Hepatocyte (in vitro differentiated cells): ENCODE measurements around the gene TRIM14. TPM values are rescaled to one million over a fixed set of nuclear protein-coding genes. Genes with fewer than 3 reads are reported as not detected.
"Not testable (repeated sequence)": the region's sequence is repeated elsewhere in the genome, so short reads cannot be mapped to it uniquely, and the experiment has no call there.

Experiments
- DNase-seq: peaks from one replicate; pipeline ENCODE4 v3.0.0-alpha.2; 2016; ENCODE audit warnings: low spot score
- H2AFZ ChIP-seq: fragments of 200-600 bp; sonication (generic); 2 replicates; pipeline ENCODE4 v1.6.0; 2016; ENCODE audit warnings: antibody characterized with exemption, mild to moderate bottlenecking
- H3K27ac ChIP-seq: fragments of 200-600 bp; sonication (generic); 2 replicates; pipeline ENCODE4 v1.5.1; 2016; ENCODE audit warnings: mild to moderate bottlenecking
- H3K27me3 ChIP-seq: fragments of 200-600 bp; sonication (generic); 2 replicates; pipeline ENCODE4 v1.6.1; 2016
- H3K36me3 ChIP-seq: fragments of 200-600 bp; sonication (generic); replicated peaks from 2 replicates; pipeline ENCODE4 v1.5.1; 2016; ENCODE audit warnings: low read depth; ENCODE audit not compliant: insufficient read depth
- H3K4me1 ChIP-seq: fragments of 200-600 bp; sonication (generic); 2 replicates; pipeline ENCODE4 v1.5.1; 2016; ENCODE audit warnings: mild to moderate bottlenecking, moderate library complexity; ENCODE audit not compliant: insufficient read depth
- H3K4me2 ChIP-seq: fragments of 200-600 bp; sonication (generic); 2 replicates; pipeline ENCODE4 v1.6.0; 2016
- H3K4me3 ChIP-seq: fragments of 200-600 bp; sonication (generic); 2 replicates; pipeline ENCODE4 v1.5.1; 2016; ENCODE audit warnings: mild to moderate bottlenecking
- H3K79me2 ChIP-seq: fragments of 200-600 bp; sonication (generic); 2 replicates; pipeline ENCODE4 v1.6.0; 2017; ENCODE audit warnings: mild to moderate bottlenecking
- H3K9me2 ChIP-seq: fragments of 200-600 bp; sonication (generic); replicated peaks from 2 replicates; pipeline ENCODE4 v1.6.0; 2017; ENCODE audit warnings: mild to moderate bottlenecking; ENCODE audit not compliant: insufficient read depth
- H3K9me3 ChIP-seq: fragments of 200-600 bp; sonication (generic); 2 replicates; pipeline ENCODE4 v1.5.1; 2016; ENCODE audit warnings: low read depth, mild to moderate bottlenecking
- H4K20me1 ChIP-seq: fragments of 200-600 bp; sonication (generic); 2 replicates; pipeline ENCODE4 v1.6.0; 2016; ENCODE audit warnings: mild to moderate bottlenecking; ENCODE audit not compliant: insufficient read depth, poor library complexity, severe bottlenecking
- EZH2 ChIP-seq: fragments of 200-600 bp; sonication (generic); IDR thresholded peaks from 2 replicates; pipeline ENCODE4 v1.6.1; 2016; ENCODE audit warnings: antibody characterized with exemption, mild to moderate bottlenecking, borderline replicate concordance
- EZH2phosphoT487 ChIP-seq: fragments of 200-600 bp; sonication (generic); IDR thresholded peaks from one replicate; pipeline ENCODE4 v1.6.1; 2018; ENCODE audit warnings: antibody characterized with exemption, mild to moderate bottlenecking, low read depth, moderate library complexity; ENCODE audit not compliant: unreplicated experiment, severe bottlenecking
- WGBS: methylation state at CpG from one replicate; pipeline ENCODE4 v1.1.6; 2016; ENCODE audit warnings: low lambda C conversion rate; ENCODE audit errors: missing lambda C conversion rate; 5-methylcytosine and 5-hydroxymethylcytosine counted together
- polyA plus RNA-seq: library from polyadenylated mRNA; unstranded; fragments of >200 nt; fragmentation: Nextera tagmentation; extraction: Ambion mirVana; gene quantifications from 2 replicates; pipeline ENCODE4 v1.2.1, GENCODE V29; 2016
- small RNA-seq: library from RNA; depleted of rRNA; stranded (forward); fragments of <200 nt; gene quantifications from one replicate; pipeline ENCODE3, GENCODE V24; 2014
- total RNA-seq: library from RNA; depleted of rRNA; stranded (reverse); fragments of >200 nt; gene quantifications from 2 replicates; pipeline ENCODE4 v1.2.3, GENCODE V29; 2014
- TF ChIP-seq, protein P1 (sequence below): fragments of 200-600 bp; sonication (generic); IDR thresholded peaks from 2 replicates; pipeline ENCODE4 v1.5.1; 2016; ENCODE audit warnings: antibody characterized with exemption, mild to moderate bottlenecking; ENCODE audit not compliant: poor library complexity

Gene TRIM14
- total and polyA plus RNA-seq, 2 experiments from 2014 or later: 8.1 to 10.0 TPM

- no peaks in the 10 kb centered on the region for H3K9me2 ChIP-seq
- H3K9me3 ChIP-seq: no peaks in the 10 kb centered on the region
- no peak overlapping the region for H3K4me3 ChIP-seq
- TF ChIP-seq EZH2: no peak
- no peak for TF ChIP-seq EZH2phosphoT487
- TF ChIP-seq, protein P1, sequence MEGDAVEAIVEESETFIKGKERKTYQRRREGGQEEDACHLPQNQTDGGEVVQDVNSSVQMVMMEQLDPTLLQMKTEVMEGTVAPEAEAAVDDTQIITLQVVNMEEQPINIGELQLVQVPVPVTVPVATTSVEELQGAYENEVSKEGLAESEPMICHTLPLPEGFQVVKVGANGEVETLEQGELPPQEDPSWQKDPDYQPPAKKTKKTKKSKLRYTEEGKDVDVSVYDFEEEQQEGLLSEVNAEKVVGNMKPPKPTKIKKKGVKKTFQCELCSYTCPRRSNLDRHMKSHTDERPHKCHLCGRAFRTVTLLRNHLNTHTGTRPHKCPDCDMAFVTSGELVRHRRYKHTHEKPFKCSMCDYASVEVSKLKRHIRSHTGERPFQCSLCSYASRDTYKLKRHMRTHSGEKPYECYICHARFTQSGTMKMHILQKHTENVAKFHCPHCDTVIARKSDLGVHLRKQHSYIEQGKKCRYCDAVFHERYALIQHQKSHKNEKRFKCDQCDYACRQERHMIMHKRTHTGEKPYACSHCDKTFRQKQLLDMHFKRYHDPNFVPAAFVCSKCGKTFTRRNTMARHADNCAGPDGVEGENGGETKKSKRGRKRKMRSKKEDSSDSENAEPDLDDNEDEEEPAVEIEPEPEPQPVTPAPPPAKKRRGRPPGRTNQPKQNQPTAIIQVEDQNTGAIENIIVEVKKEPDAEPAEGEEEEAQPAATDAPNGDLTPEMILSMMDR: no peak
- no peaks in the 10 kb centered on the region for H3K4me1 ChIP-seq
- no peaks in the 10 kb centered on the region for H3K36me3 ChIP-seq
- no peaks in the 10 kb centered on the region for H3K27me3 ChIP-seq
- H2AFZ ChIP-seq: no peak overlapping the region
- 94% methylated on average over 8 of the region's 8 CpGs for WGBS
- no peak overlapping the region for H3K27ac ChIP-seq
- no peaks in the 10 kb centered on the region for H3K79me2 ChIP-seq
- no peaks in the 10 kb centered on the region for H4K20me1 ChIP-seq
- H3K4me2 ChIP-seq: no peak overlapping the region
- DNase-seq: no peak
These were observed 98.4 kb downstream of the TRIM14 start for GRCh38 chr9:98020476-98021145.

- not testable (repeated sequence) for H3K4me1 ChIP-seq, H3K79me2 ChIP-seq, H3K36me3 ChIP-seq, H3K9me3 ChIP-seq, H2AFZ ChIP-seq, H4K20me1 ChIP-seq, H3K27me3 ChIP-seq, H3K4me3 ChIP-seq, H3K9me2 ChIP-seq, H3K4me2 ChIP-seq
- H3K27ac ChIP-seq: peak overlapping the region; percentile 55
- DNase-seq: peak; percentile 41
- 94% methylated on average over 5 of the region's 5 CpGs for WGBS
These were observed 99.2 kb downstream of the TRIM14 start for GRCh38 chr9:98019869-98020268.

Small RNA genes lying within 50 kb of the gene (small RNA-seq; reads per million reads assigned to genes)
- gene RF00017 (not detected), gene RNU6-918P (not detected)

Other genes starting within 250 kb of the TRIM14 start
- gene TRMO, start 196.7 kb downstream of the TRIM14 start, total RNA-seq: 17.9 and 22.6 TPM in 2 replicates
- gene TRMO, start 196.7 kb downstream of the TRIM14 start, polyA plus RNA-seq: 10.3 and 10.8 TPM in 2 replicates
- gene HEMGN, start 181.1 kb downstream of the TRIM14 start, total RNA-seq: not detected in 2 replicates
- not detected in 2 replicates for gene HEMGN, start 181.1 kb downstream of the TRIM14 start, polyA plus RNA-seq
- gene ANP32B, start 135.9 kb downstream of the TRIM14 start, total RNA-seq: 15.4 and 18.5 TPM in 2 replicates
- gene ANP32B, start 135.9 kb downstream of the TRIM14 start, polyA plus RNA-seq: 64.3 and 75.3 TPM in 2 replicates
- gene NANS, start 62.5 kb downstream of the TRIM14 start, total RNA-seq: 62.9 and 65.5 TPM in 2 replicates
- 88.8 and 116 TPM in 2 replicates for gene NANS, start 62.5 kb downstream of the TRIM14 start, polyA plus RNA-seq
- gene CORO2A, start 73.4 kb upstream of the TRIM14 start, total RNA-seq: 24.6 and 27.1 TPM in 2 replicates
- gene CORO2A, start 73.4 kb upstream of the TRIM14 start, polyA plus RNA-seq: 11.7 and 12.8 TPM in 2 replicates
- gene TBC1D2, start 136.4 kb upstream of the TRIM14 start, total RNA-seq: 20.0 and 26.7 TPM in 2 replicates
- gene TBC1D2, start 136.4 kb upstream of the TRIM14 start, polyA plus RNA-seq: 31.6 and 33.5 TPM in 2 replicates